Stimulated activated CD4-positive, alpha-beta T cell treated with anti-CD3 and anti-CD28 coated beads, Interleukin-2, amount 100 ng/mL, for 4 hours (primary cell): ENCODE results near the gene TBL2.
"Not testable (repeated sequence)": the region's sequence is repeated elsewhere in the genome, so short reads cannot be mapped to it uniquely, and the experiment has no call there.

Source experiments
- DNase-seq: peaks from one replicate; pipeline ENCODE4 v3.0.0-alpha.2; 2020; ENCODE audit warnings: low read depth

Gene TBL2

DNA sequence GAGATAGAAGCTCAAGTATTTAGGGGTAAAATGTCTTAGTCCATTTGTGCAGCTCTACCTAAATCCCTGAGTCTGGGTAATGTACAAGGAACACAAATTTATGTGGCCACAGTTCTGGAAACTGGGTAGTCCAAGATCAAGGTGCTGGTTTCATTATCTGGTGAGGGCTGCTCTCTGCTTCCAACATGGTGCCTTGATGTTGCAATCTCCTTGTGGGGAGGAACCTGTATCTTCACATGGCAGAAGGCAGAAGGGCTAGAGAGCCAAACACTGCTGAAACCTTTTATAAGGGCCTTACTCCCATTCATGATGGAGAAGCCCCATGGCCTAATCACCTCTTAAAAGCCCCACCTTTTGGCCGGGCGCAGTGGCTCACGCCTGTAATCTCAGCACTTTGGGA lies 47.6 kb downstream of the TBL2 start:
- DNase-seq: no peak

GRCh38 chr7:73526896-73527821 lies 51.2 kb downstream of the TBL2 start:
- no peak for DNase-seq

- DNase-seq: not testable (repeated sequence)
These were observed 52.3 kb downstream of the TBL2 start for GRCh38 chr7:73526158-73526494.

GRCh38 chr7:73522105-73522872 lies 56.1 kb downstream of the TBL2 start, which contains the start of gene BAZ1B:
TSS of gene BAZ1B (minus strand) at chr7:73522293. CDS start at chr7:73521933, 360 bp downstream.
- DNase-seq: peak; percentile 97

GRCh38 chr7:73521636-73522104 lies 56.7 kb downstream of the TBL2 start:
- DNase-seq: no peak

DNA sequence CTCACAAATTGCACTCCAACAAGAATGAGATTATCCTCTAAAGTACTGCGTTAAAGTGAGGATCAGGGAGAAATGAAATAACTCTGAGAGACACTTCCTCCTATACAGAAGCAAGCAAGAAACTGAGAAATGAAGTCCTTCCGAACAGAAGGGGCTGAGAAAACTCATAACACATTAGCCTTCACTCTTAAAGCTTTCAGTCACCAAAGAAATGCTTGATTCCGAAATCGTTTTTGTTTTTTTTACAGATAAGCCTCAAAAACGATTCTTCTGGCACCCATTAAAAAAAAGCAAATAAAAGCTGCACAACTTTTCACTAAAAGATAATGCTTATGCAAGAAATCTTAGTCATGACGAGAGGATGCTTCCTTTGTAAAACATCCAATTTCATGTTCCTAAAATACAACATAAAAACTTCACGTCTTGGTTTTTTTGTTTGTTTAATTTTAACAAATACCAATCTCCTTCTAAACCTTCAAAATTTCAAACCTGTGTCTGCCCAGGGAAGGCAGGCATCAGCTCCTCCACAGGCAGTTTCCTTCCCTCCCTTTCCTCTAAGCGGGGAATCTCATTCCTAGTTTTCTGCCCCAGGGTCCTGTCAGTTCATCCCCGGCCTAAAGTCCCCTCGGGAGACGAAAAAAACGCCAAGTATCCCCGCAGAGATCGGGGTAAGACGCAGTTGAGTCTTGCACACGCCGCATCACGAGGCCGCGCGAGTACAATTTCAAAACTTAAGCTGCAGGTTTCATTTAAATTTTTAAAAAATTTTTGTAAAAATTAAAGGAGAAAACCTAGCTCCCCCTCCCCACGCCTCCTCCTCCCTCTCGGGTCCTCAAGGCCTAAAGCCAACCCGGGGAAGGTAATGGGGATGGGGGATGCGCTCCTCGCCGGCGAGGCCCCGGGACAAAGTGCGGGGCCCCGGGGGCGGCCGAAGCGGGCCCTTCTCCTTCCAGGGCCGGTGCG lies 57.4 kb downstream of the TBL2 start:
- DNase-seq: no peak

DNA sequence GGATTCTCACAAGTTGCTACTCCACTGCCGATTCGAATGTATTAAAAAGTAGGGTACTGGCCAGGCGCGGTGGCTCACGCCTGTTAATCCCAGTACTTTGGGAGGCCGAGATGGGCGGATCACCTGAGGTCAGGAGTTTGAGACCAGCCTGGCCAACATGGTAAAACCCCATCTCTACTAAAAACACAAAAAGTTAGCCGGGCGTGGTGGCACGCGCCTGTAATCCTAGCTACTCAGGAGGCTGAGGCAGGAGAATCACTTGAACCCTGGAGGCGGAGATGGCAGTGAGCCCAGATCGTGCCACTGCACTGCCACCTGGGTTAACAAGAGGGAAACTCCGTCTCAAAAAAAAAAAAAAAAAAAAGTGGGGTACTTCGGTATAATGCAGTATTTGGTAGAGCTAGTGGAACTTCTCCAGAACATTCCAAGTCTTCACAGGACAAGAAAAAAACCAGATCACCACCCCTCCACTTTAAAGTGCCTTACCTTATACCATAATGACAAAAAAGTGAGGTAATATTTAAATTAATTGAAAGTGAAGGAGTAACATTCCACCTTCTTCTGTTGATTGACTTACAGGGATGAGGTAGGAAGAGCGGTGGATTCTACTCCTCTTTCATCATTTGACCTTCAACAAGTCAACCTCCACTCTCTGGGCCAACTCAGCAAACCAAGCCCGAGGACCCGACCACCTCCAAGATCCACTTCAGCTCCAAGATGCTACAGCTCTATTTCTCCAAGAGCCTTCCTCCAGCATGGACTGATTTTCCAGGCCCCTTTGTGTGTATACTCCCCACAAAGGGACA lies 58.3 kb downstream of the TBL2 start:
- peak; percentile 21 for DNase-seq

- DNase-seq: no peak
These were observed 59.9 kb downstream of the TBL2 start for GRCh38 chr7:73518470-73518869.
